ENCODE measurements around the gene USP36.
"Not testable (repeated sequence)": the region's sequence is repeated elsewhere in the genome, so short reads cannot be mapped to it uniquely, and the experiment has no call there.

Gene USP36

DNA sequence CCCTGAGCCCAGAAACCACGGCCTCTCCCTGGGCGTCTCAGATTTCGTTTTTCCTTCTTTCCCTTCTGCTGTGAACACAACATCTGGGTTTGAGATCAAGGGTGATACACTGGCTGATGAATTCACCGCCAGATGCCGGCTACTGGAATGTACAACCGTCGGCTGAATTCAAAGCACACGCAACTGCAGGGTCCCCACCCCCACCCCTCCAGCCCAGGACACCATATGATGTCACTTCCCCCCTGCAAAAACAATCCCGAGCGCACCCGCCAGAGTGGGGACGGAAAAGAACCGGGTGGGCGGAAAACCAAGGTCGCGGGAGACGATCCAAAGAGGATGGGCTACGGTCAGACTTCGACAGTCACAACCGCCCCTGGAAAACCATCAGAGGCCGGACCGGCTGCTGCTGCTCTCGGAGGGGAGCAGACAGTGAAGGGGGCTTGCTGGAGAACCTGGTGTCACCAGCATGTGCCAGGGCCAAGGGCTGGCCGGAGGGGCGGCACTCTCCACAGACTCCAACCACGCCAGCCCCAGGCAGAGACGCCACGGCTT is 39.1 kb upstream of the USP36 start:
- peaks cover 3% of the 10 kb centered on the region for H3K27me3 ChIP-seq (replicated peaks; ENCODE audit: control insufficient read depth, insufficient read depth, low read length)
- H3K36me3 ChIP-seq (ENCODE audit: control insufficient read depth, insufficient read depth, low read length), result no peaks in the 10 kb centered on the region
- DNase-seq (ENCODE audit: extremely low read depth, insufficient read length), result no peak
- no peak overlapping the region for H3K4me3 ChIP-seq (replicated peaks; ENCODE audit: low read depth, low read length)
- TF ChIP-seq, protein P1, sequence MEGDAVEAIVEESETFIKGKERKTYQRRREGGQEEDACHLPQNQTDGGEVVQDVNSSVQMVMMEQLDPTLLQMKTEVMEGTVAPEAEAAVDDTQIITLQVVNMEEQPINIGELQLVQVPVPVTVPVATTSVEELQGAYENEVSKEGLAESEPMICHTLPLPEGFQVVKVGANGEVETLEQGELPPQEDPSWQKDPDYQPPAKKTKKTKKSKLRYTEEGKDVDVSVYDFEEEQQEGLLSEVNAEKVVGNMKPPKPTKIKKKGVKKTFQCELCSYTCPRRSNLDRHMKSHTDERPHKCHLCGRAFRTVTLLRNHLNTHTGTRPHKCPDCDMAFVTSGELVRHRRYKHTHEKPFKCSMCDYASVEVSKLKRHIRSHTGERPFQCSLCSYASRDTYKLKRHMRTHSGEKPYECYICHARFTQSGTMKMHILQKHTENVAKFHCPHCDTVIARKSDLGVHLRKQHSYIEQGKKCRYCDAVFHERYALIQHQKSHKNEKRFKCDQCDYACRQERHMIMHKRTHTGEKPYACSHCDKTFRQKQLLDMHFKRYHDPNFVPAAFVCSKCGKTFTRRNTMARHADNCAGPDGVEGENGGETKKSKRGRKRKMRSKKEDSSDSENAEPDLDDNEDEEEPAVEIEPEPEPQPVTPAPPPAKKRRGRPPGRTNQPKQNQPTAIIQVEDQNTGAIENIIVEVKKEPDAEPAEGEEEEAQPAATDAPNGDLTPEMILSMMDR (IDR thresholded peaks at IDR 0.05; ENCODE audit: insufficient read depth, low read length, poor library complexity, severe bottlenecking), result no peak

DNA sequence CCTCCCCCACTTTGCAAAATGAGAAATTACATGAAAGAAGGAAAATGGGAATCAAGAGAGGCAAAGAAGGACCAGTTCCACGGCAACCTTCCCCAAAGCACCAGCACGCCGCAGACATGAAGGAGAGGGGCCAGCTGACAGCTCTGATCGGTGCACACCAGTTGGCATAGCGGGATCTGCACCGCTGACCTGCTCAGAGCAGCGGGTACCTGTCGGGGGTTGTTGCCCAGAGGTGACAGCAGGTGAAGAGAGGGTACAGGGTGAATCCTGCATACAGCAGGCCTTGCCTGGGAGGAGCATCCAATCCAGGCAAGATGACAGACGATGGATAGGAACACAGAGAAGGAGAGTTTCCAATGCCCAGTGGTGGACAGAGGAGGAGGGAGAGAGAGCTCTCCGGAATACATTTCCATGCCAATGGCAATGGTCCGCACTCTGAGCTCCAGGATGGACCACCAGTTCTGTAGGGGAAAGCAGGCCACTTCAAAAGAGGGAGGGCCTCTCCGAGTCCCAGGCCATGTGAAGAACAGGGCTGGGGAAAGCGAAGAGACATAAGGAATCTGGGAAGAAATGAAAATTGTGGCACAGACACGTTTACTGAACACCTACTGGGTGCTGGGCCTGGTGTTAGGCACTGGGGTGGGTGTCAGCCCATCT is 38.4 kb upstream of the USP36 start:
- Histone ChIP-seq H3K36me3 (ENCODE audit: control insufficient read depth, insufficient read depth, low read length) (no peaks in the 10 kb centered on the region), H3K4me3 (replicated peaks; ENCODE audit: low read depth, low read length) (no peak overlapping the region), H3K27me3 (replicated peaks; ENCODE audit: control insufficient read depth, insufficient read depth, low read length) (peaks cover 3% of the 10 kb centered on the region)
- TF ChIP-seq, protein P1 (IDR thresholded peaks at IDR 0.05; ENCODE audit: insufficient read depth, low read length, poor library complexity, severe bottlenecking), result no peak
- DNase-seq (ENCODE audit: extremely low read depth, insufficient read length), result no peak

DNA sequence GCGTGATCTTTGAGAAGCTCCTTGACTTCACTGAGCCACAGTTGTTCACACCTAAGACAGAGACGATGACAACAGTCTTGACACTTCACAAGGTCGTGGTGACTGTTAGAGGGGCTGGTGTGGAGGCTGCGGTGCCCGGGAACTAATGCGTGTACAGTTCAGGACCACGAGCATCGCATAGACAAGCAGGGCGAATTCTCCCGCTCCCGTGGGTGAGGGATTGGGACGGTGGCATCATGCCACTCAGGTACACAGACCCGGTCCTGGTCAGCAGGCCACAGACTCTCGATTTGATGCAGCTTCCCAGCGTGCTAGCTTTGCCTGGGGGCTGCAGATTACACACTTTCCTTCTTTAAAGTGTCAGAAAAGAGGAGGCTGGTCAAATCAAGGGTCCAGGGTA is 37.6 kb upstream of the USP36 start:
- TF ChIP-seq, protein P1 (IDR thresholded peaks at IDR 0.05; ENCODE audit: insufficient read depth, low read length, poor library complexity, severe bottlenecking), result no peak

DNA sequence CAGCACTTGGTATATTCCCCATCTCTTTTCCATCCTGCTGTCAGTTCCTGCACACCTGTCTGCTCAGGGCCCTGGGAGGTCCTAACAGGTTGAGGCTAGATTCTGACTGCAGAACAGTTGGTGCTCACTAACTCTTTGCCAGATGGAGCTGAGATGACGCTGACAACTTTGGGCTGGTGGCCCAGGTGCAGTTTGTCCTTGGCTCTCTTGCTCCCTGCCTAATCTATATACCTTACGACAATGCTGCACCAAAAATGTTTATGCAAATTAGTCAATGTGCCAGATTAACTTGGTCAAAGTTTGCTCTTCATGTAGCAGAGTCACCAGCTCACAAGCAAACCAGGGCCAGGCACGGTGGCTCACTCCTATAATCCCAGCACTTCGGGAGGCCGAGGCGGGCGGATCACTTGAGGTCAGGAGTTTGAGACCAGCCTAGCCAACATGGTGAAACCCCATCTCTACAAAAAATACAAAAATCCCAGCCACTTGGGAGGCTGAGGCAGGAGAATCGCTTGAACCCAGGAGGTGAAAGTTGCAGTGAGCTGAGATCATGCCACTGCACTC is 36.4 kb upstream of the USP36 start:
- not testable (repeated sequence) for H3K27me3 ChIP-seq (replicated peaks; ENCODE audit: control insufficient read depth, insufficient read depth, low read length); H3K4me3 ChIP-seq (replicated peaks; ENCODE audit: low read depth, low read length); H3K36me3 ChIP-seq (ENCODE audit: control insufficient read depth, insufficient read depth, low read length); DNase-seq (ENCODE audit: extremely low read depth, insufficient read length)

More for the DNA sequence above, 37.6 kb upstream of the USP36 start:
- Histone ChIP-seq H3K36me3 (ENCODE audit: control insufficient read depth, insufficient read depth, low read length) (no peaks in the 10 kb centered on the region), H3K27me3 (replicated peaks; ENCODE audit: control insufficient read depth, insufficient read depth, low read length) (peaks cover 3% of the 10 kb centered on the region), H3K4me3 (replicated peaks; ENCODE audit: low read depth, low read length) (no peak overlapping the region)
- no peak for DNase-seq (ENCODE audit: extremely low read depth, insufficient read length)

DNA sequence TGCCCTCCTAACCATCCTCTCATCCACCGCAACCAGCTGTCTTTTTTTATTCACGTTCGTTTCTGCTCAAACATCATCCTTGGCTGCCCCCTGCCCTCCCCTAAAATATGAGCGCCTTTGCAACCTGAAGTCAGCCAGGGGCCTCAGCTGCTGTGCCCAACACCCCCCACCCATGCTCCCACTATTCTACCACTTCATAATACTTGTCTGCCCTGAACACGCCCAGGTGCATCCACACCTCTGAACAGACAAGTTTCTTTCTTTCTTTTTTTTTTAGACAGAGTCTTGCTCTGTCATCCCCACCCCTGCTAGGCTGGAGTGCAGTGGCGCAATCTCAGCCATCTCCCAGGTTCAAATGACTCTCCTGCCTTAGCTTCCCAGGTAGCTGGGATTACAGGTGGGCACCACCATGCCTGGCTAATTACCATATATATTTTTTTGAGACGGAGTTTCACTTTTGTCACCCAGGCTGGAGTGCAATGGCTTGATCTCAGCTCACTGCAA is 35.5 kb upstream of the USP36 start:
- Histone ChIP-seq H3K4me3 (replicated peaks; ENCODE audit: low read depth, low read length) (no peak overlapping the region), H3K27me3 (replicated peaks; ENCODE audit: control insufficient read depth, insufficient read depth, low read length) (peaks cover 3% of the 10 kb centered on the region), H3K36me3 (ENCODE audit: control insufficient read depth, insufficient read depth, low read length) (no peaks in the 10 kb centered on the region)
- TF ChIP-seq, protein P1 (IDR thresholded peaks at IDR 0.05; ENCODE audit: insufficient read depth, low read length, poor library complexity, severe bottlenecking), result no peak
- DNase-seq (ENCODE audit: extremely low read depth, insufficient read length), result no peak

DNA sequence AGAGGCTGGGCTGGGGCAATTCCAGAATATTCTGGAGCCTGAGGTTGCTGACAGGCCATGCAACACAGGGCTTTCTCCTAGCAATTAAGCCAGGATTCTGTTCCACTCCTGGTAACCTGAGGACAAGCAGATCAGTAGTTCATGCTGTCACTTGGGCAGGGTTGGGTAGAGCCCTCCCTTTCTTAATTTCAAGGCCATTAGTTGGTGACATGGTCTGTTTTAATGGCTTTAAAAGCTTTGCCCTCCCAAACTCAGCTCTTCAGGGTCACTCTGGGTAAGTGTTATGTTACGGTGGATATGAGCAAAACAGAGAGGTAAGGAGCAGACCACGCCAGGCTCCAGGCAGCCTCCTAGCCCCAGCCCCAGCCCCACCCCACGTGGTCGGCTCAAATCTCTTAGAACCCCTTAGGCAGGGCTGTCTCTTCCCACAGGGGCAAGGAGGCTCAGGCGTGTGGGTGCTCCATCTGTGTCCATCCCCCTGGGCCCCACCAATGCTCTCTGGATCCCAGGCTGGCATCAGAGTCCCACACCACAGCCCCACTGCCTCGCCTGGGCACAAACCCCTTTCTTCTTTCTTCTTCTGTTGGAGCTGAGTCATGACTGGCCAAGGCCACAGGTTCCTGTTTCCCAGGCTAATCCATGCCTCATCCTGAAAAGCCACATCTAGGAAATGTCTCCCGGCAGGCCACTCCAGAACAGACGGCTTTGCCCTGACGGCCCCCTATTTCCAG is 34.9 kb upstream of the USP36 start:
- H3K27me3 ChIP-seq (replicated peaks; ENCODE audit: control insufficient read depth, insufficient read depth, low read length), result peaks cover 3% of the 10 kb centered on the region
- H3K36me3 ChIP-seq (ENCODE audit: control insufficient read depth, insufficient read depth, low read length), result no peaks in the 10 kb centered on the region
- TF ChIP-seq, protein P1 (IDR thresholded peaks at IDR 0.05; ENCODE audit: insufficient read depth, low read length, poor library complexity, severe bottlenecking), result no peak
- no peak overlapping the region for H3K4me3 ChIP-seq (replicated peaks; ENCODE audit: low read depth, low read length)
- no peak for DNase-seq (ENCODE audit: extremely low read depth, insufficient read length)

All from GM06990 (cell line).